ENCODE data around the gene U2AF1L4. TPM values are rescaled to one million over a fixed set of nuclear protein-coding genes. Genes with fewer than 3 reads are reported as not detected.

U2AF1L4 gene
- total and polyA plus RNA-seq, 2 of the 4 experiments (the other 2 are of a cell fraction) = 6.1 to 15.0 TPM

DNA sequence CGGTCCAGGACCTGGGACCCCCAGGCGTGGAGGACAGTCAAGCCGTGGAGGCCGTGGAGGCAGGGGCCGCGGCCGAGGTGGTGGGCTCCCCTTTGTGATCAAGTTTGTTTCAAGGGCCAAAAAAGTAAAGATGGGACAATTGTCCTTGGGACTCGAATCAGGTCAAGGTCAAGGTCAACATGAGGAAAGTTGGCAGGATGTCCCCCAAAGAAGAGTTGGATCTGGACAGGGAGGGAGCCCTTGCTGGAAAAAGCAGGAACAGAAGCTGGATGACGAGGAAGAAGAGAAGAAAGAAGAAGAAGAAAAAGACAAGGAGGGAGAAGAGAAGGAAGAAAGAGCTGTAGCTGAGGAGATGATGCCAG is 25.1 kb downstream of the U2AF1L4 start:
- no peak for DNase-seq
- peak overlapping the region; percentile 35; the same call in 1 of the 2 replicates for H3K23ac ChIP-seq (ENCODE audit: low read depth, low read length)
- ATAC-seq (ENCODE audit: low read depth) = no peak
- POLR2A ChIA-PET (ENCODE audit: unreplicated experiment) = no interaction called here
- no peak overlapping the region for H2BK15ac ChIP-seq (ENCODE audit: low read depth, low read length)
- H4K5ac ChIP-seq (ENCODE audit: low read depth, low read length) = no peak overlapping the region
- no peak for TF ChIP-seq MXI1 (IDR thresholded peaks at IDR 0.05; ENCODE audit: borderline replicate concordance, low read depth, low read length)
- no peak for TF ChIP-seq NFE2L2 (IDR thresholded peaks at IDR 0.05; ENCODE audit: low read depth, low read length)
- no peak for TF ChIP-seq CHD1 (IDR thresholded peaks at IDR 0.05; ENCODE audit: low read depth, low read length)
- TF ChIP-seq, protein P1, sequence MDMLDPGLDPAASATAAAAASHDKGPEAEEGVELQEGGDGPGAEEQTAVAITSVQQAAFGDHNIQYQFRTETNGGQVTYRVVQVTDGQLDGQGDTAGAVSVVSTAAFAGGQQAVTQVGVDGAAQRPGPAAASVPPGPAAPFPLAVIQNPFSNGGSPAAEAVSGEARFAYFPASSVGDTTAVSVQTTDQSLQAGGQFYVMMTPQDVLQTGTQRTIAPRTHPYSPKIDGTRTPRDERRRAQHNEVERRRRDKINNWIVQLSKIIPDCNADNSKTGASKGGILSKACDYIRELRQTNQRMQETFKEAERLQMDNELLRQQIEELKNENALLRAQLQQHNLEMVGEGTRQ (IDR thresholded peaks at IDR 0.05; ENCODE audit: low read depth, low read length) = no peak
- TF ChIP-seq MAFK (IDR thresholded peaks at IDR 0.05; ENCODE audit: low read depth, low read length) = no peak
- no peak for TF ChIP-seq MAZ (IDR thresholded peaks at IDR 0.05; ENCODE audit: borderline replicate concordance, low read depth, low read length)
- TF ChIP-seq POLR2A (IDR thresholded peaks at IDR 0.05; ENCODE audit: low read depth, low read length) = no peak
- TF ChIP-seq, protein P2, sequence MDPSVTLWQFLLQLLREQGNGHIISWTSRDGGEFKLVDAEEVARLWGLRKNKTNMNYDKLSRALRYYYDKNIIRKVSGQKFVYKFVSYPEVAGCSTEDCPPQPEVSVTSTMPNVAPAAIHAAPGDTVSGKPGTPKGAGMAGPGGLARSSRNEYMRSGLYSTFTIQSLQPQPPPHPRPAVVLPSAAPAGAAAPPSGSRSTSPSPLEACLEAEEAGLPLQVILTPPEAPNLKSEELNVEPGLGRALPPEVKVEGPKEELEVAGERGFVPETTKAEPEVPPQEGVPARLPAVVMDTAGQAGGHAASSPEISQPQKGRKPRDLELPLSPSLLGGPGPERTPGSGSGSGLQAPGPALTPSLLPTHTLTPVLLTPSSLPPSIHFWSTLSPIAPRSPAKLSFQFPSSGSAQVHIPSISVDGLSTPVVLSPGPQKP (IDR thresholded peaks at IDR 0.05; ENCODE audit: borderline replicate concordance, low read depth, low read length) = no peak
- TF ChIP-seq FOS (IDR thresholded peaks at IDR 0.05; ENCODE audit: low read depth, low read length) = no peak
- no peak for TF ChIP-seq BHLHE40 (IDR thresholded peaks at IDR 0.05; ENCODE audit: low read depth, low read length)
- TF ChIP-seq SMC3 (IDR thresholded peaks at IDR 0.05; ENCODE audit: low read depth, low read length) = no peak
- TF ChIP-seq, protein P3, sequence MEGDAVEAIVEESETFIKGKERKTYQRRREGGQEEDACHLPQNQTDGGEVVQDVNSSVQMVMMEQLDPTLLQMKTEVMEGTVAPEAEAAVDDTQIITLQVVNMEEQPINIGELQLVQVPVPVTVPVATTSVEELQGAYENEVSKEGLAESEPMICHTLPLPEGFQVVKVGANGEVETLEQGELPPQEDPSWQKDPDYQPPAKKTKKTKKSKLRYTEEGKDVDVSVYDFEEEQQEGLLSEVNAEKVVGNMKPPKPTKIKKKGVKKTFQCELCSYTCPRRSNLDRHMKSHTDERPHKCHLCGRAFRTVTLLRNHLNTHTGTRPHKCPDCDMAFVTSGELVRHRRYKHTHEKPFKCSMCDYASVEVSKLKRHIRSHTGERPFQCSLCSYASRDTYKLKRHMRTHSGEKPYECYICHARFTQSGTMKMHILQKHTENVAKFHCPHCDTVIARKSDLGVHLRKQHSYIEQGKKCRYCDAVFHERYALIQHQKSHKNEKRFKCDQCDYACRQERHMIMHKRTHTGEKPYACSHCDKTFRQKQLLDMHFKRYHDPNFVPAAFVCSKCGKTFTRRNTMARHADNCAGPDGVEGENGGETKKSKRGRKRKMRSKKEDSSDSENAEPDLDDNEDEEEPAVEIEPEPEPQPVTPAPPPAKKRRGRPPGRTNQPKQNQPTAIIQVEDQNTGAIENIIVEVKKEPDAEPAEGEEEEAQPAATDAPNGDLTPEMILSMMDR (conservative IDR thresholded peaks at IDR 0.05; ENCODE audit: low read depth, low read length) = no peak
- no peak overlapping the region for H3K18ac ChIP-seq (ENCODE audit: low read depth, low read length)
- H2AK9ac ChIP-seq (replicated peaks; ENCODE audit: low read depth, low read length, poor library complexity) = no peak overlapping the region
- H4K91ac ChIP-seq (ENCODE audit: insufficient read depth, low read depth, low read length) = no peak overlapping the region
- no peak overlapping the region for H3K56ac ChIP-seq (ENCODE audit: extremely low read depth, insufficient read depth, low read length)
- CTCF ChIA-PET = no interaction called here
- peaks cover 29% of the 10 kb centered on the region for H4K20me1 ChIP-seq (ENCODE audit: insufficient read depth, low read length)
- H3K4me2 ChIP-seq (ENCODE audit: low read depth, low read length) = no peak overlapping the region
- no peak overlapping the region for H2AK5ac ChIP-seq (ENCODE audit: low read depth, low read length)
- no peak overlapping the region for H2BK20ac ChIP-seq (ENCODE audit: low read depth, low read length)
- H3K4ac ChIP-seq (ENCODE audit: low read depth, low read length) = no peak overlapping the region
- 95% methylated on average over 8 of the region's 9 CpGs; no CpG with 5 or more reads in 1 of the 2 experiments for WGBS, 2 experiments (ENCODE audit: extremely low coverage in 2 of 2, insufficient read length in 1 of 2)
- BruUV-seq (replicated peaks) = no TSS peak
- peaks cover 43% of the 10 kb centered on the region for H3K36me3 ChIP-seq (ENCODE audit: control insufficient read depth, insufficient read depth, low read length)
- no peak overlapping the region for H2BK5ac ChIP-seq (ENCODE audit: low read depth, low read length, poor library complexity, severe bottlenecking)
- no peak overlapping the region for H3K9ac ChIP-seq (ENCODE audit: low read depth, low read length)
- no peak overlapping the region for H2BK120ac ChIP-seq (ENCODE audit: low read depth, low read length)
- intact Hi-C loops (cut with micrococcal nuclease) (no loop called here), in situ Hi-C loops (cut with MboI; ENCODE audit: low sequenced_read_pairs) (no loop called here), dilution Hi-C loops (cut with HindIII; ENCODE audit: low sequenced_read_pairs, unreplicated experiment) (no loop called here)
- no peak overlapping the region for H3K4me3 ChIP-seq (ENCODE audit: insufficient read depth, low read depth, low read length)
- peaks cover 14% of the 10 kb centered on the region for H3K4me1 ChIP-seq (ENCODE audit: control insufficient read depth, insufficient read depth, low read length)
- no peak overlapping the region for H3K14ac ChIP-seq (replicated peaks; ENCODE audit: low read depth, low read length)
- no peak overlapping the region for H4K8ac ChIP-seq (ENCODE audit: low read depth in 2 of 2, low read length in 2 of 2)
- peaks cover 16 to 55% of the 10 kb centered on the region in 2 experiments; a peak in 3 of 4 replicates for H3K79me1 ChIP-seq (ENCODE audit: low read depth in 1 of 2, low read length in 2 of 2)
- H2AFZ ChIP-seq (replicated peaks; ENCODE audit: low read length, poor library complexity) = no peak overlapping the region
- no peaks in the 10 kb centered on the region for H3K27me3 ChIP-seq (ENCODE audit: control insufficient read depth, insufficient read depth, low read length)
- H3K9me3 ChIP-seq (ENCODE audit: control insufficient read depth, insufficient read depth, low read length) = no peaks in the 10 kb centered on the region
- no peaks in the 10 kb centered on the region; the same call in 1 of the 2 replicates for H3K9me1 ChIP-seq (ENCODE audit: insufficient read depth, low read length)
- H3K27ac ChIP-seq (ENCODE audit: insufficient read depth, low read length) = no peak overlapping the region
